B cell (primary cell): ENCODE results near the gene CSE1L. TPM values are rescaled to one million over a fixed set of nuclear protein-coding genes. Genes with fewer than 3 reads are reported as not detected.

Source experiments
- ATAC-seq: fragments of 200-7000 bp; cut with Tn5 transposase; one replicate; pipeline ENCODE4 v1.10.0; 2021; ENCODE audit warnings: low read depth, mild to moderate bottlenecking, moderate number of reproducible peaks, moderate library complexity
- CTCF ChIA-PET: fragments of 350-600 bp; sonication (Branson Sonifier 250); formaldehyde crosslinking; loops from one replicate; lab custom pipeline; 2021; ENCODE audit warnings: antibody characterized with exemption, inconsistent platforms; lab: Charles Lee
- POLR2A ChIA-PET: fragments of 350-600 bp; sonication (Branson Sonifier 250); formaldehyde crosslinking; loops from one replicate; lab custom pipeline; 2021; ENCODE audit warnings: antibody characterized with exemption; lab: Charles Lee
- DNase-seq: peaks from one replicate; pipeline ENCODE4 v3.0.0; 2013
- H2AFZ ChIP-seq: 2 replicates; pipeline ENCODE4 v1.6.1; 2012; ENCODE audit warnings: mild to moderate bottlenecking, low read depth, low read length; ENCODE audit not compliant: insufficient read depth, poor library complexity, severe bottlenecking
- H3K27ac ChIP-seq, 2 donors: 1 replicate in 1 of 2; 2 replicates in 1 of 2; pipeline ENCODE4 v1.5.1; 2012 to 2013; ENCODE audit warnings: low read length in 2 of 2, mild to moderate bottlenecking in 2 of 2, moderate library complexity in 1 of 2
- H3K27me3 ChIP-seq, 4 experiments: fragments of 200-600 bp in 1 of 4; sonication (generic) in 1 of 4; replicated peaks in 1 of 4; 1 replicate in 2 of 4; 2 replicates in 2 of 4; pipeline versions ENCODE4 v1.6.1 to v1.7.0; 2013 to 2016; ENCODE audit warnings: low read length in 3 of 4, mild to moderate bottlenecking in 2 of 4, mixed read lengths in 1 of 4, moderate library complexity in 1 of 4; ENCODE audit not compliant: insufficient read depth in 4 of 4, control insufficient read depth in 3 of 4; ENCODE audit errors: control extremely low read depth in 1 of 4
- H3K36me3 ChIP-seq, 2 experiments: replicated peaks in 1 of 2; 1 replicate in 1 of 2; 2 replicates in 1 of 2; pipeline versions ENCODE4 v1.6.1 to v1.7.1; 2013; ENCODE audit warnings: low read length in 1 of 2; ENCODE audit not compliant: insufficient read depth in 2 of 2, control insufficient read depth in 1 of 2; ENCODE audit errors: control extremely low read depth in 1 of 2, extremely low read depth in 1 of 2
- H3K4me1 ChIP-seq, 2 donors: fragments of 200-600 bp in 1 of 2; sonication (generic) in 1 of 2; 1 replicate in 1 of 2; 2 replicates in 1 of 2; pipeline versions ENCODE4 v1.5.1 to v1.6.1; 2013 to 2017; ENCODE audit warnings: low read length in 2 of 2; ENCODE audit not compliant: control insufficient read depth in 2 of 2, insufficient read depth in 2 of 2
- H3K4me2 ChIP-seq: replicated peaks from 2 replicates; pipeline ENCODE3; 2012; ENCODE audit warnings: mild to moderate bottlenecking, low read depth, low read length; ENCODE audit not compliant: poor library complexity, severe bottlenecking
- H3K4me3 ChIP-seq, 5 experiments: fragments of 200-600 bp in 1 of 5; sonication (generic) in 1 of 5; 1 replicate in 3 of 5; 2 replicates in 2 of 5; pipeline versions ENCODE4 v1.5.1 to v1.7.0; 2011 to 2016; ENCODE audit warnings: low read length in 4 of 5, mild to moderate bottlenecking in 4 of 5, low read depth in 2 of 5, control low read depth in 1 of 5, moderate library complexity in 1 of 5; ENCODE audit not compliant: insufficient read depth in 1 of 5; ENCODE audit errors: control extremely low read depth in 1 of 5, extremely low read depth in 1 of 5
- H3K79me2 ChIP-seq: fragments of 200-600 bp; sonication (generic); one replicate; pipeline ENCODE4 v1.6.0; 2016; ENCODE audit warnings: low read length; ENCODE audit not compliant: control insufficient read depth, insufficient read depth
- H3K9ac ChIP-seq: fragments of 200-600 bp; sonication (generic); 2 replicates; pipeline ENCODE4 v1.6.1; 2017; ENCODE audit warnings: mild to moderate bottlenecking, low read length, moderate library complexity
- H3K9me3 ChIP-seq, 3 donors: one replicate each; pipeline versions ENCODE4 v1.6.1 to v1.7.1; 2013; ENCODE audit warnings: low read length in 2 of 3; ENCODE audit not compliant: control insufficient read depth in 2 of 3, insufficient read depth in 1 of 3; ENCODE audit errors: control extremely low read depth in 1 of 3
- H4K20me1 ChIP-seq: 2 replicates; pipeline ENCODE4 v1.6.0; 2012; ENCODE audit warnings: mild to moderate bottlenecking, low read length; ENCODE audit not compliant: insufficient read depth, control insufficient read depth, poor library complexity, severe bottlenecking
- H3K27ac Mint-ChIP-seq: one replicate; pipeline ENCODE4 v1.8.0; 2021; ENCODE audit warnings: mixed read lengths
- H3K27me3 Mint-ChIP-seq: one replicate; pipeline ENCODE4 v1.8.0; 2021; ENCODE audit warnings: mixed read lengths
- H3K4me1 Mint-ChIP-seq: one replicate; pipeline ENCODE4 v1.8.0; 2021; ENCODE audit warnings: mixed read lengths
- H3K4me3 Mint-ChIP-seq: one replicate; pipeline ENCODE4 v1.8.0; 2021; ENCODE audit warnings: mixed read lengths
- H3K9me3 Mint-ChIP-seq: one replicate; pipeline ENCODE4 v1.8.0; 2022; ENCODE audit warnings: mixed read lengths; ENCODE audit not compliant: insufficient read depth
- CTCF ChIP-seq: fragments of 200-600 bp; IDR thresholded peaks from one replicate; pipeline ENCODE4 v1.8.0; 2022; ENCODE audit warnings: antibody characterized with exemption, mild to moderate bottlenecking
- EZH2 ChIP-seq: IDR thresholded peaks from 2 replicates; pipeline ENCODE4 v1.6.1; 2012; ENCODE audit warnings: borderline replicate concordance, low read depth, mild to moderate bottlenecking, moderate library complexity, low read length; ENCODE audit not compliant: insufficient read depth, poor library complexity, severe bottlenecking
- WGBS: methylation state at CpG from one replicate; pipeline ENCODE4 v1.1.5; 2013; ENCODE audit warnings: missing lambda C conversion rate; ENCODE audit not compliant: insufficient coverage; 5-methylcytosine and 5-hydroxymethylcytosine counted together
- intact Hi-C: fragments of 100-400 bp; cut with micrococcal nuclease; formaldehyde crosslinking; loops from one replicate; pipeline ENCODE4 v1.10.0; 2022
- polyA plus RNA-seq: library from polyadenylated mRNA; depleted of rRNA; stranded (reverse); fragments of >200 nt; gene quantifications from 2 replicates; pipeline ENCODE4 v1.2.3, GENCODE V29; 2012
- total RNA-seq, 2 donors: library from RNA; stranded (reverse); fragments of 120-200 nt in 1 of 2; gene quantifications; 1 replicate in 1 of 2; 2 replicates in 1 of 2; pipeline versions ENCODE4 v1.2.3 to v1.2.4, GENCODE V29; 2013 to 2022

The CSE1L gene
- total and polyA plus RNA-seq, 2 donors (not counting 1 experiment from before 2014, with no cell fraction given) = 7.6 to 38.0 TPM

GRCh38 chr20:49006446-49006980 is 39.6 kb upstream of the CSE1L start:
- Histone ChIP-seq H3K9me3 (no peaks in the 10 kb centered on the region), H3K27ac (no peak overlapping the region), H3K4me3 (no peak overlapping the region), H3K4me2 (no peak overlapping the region), H3K79me2 (no peaks in the 10 kb centered on the region), H3K4me1 (no peaks in the 10 kb centered on the region), H4K20me1 (no peaks in the 10 kb centered on the region), H3K36me3 (peaks cover 18 to 53% of the 10 kb centered on the region in 2 experiments), H2AFZ (no peak overlapping the region), H3K9ac (no peak overlapping the region), H3K27me3 (no peaks in the 10 kb centered on the region)
- no peak for TF ChIP-seq CTCF
- TF ChIP-seq EZH2 = no peak
- Mint-ChIP-seq H3K4me1 (no peaks in the 10 kb centered on the region), H3K27ac (no peak overlapping the region), H3K4me3 (no peak overlapping the region), H3K27me3 (no peaks in the 10 kb centered on the region), H3K9me3 (no peaks in the 10 kb centered on the region)
- ChIA-PET POLR2A (no interaction called here), CTCF (no interaction called here)
- 97% methylated on average over 8 of the region's 8 CpGs for WGBS
- DNase-seq (no peak), ATAC-seq (no peak)
- intact Hi-C loops = no loop called here

- Histone ChIP-seq H2AFZ (no peak overlapping the region), H4K20me1 (no peaks in the 10 kb centered on the region), H3K9me3 (no peaks in the 10 kb centered on the region), H3K79me2 (no peaks in the 10 kb centered on the region), H3K27ac (no peak overlapping the region), H3K27me3 (no peaks in the 10 kb centered on the region), H3K9ac (no peak overlapping the region), H3K36me3 (peaks cover 27 to 81% of the 10 kb centered on the region in 2 experiments), H3K4me2 (no peak overlapping the region), H3K4me1 (no peaks in the 10 kb centered on the region), H3K4me3 (no peak overlapping the region)
- Mint-ChIP-seq H3K27me3 (no peaks in the 10 kb centered on the region), H3K27ac (no peak overlapping the region), H3K4me3 (no peak overlapping the region), H3K4me1 (no peaks in the 10 kb centered on the region), H3K9me3 (no peaks in the 10 kb centered on the region)
- 99% methylated on average over 10 of the region's 12 CpGs for whole genome bisulfite sequencing
- intact Hi-C loops = no loop called here
- CTCF ChIA-PET = interaction anchor here (0.9 kb wide), 1 partner anchor 53 kb away, joined by 4 read pairs; no protein-coding TSS in a partner anchor
- POLR2A ChIA-PET = no interaction called here
- TF ChIP-seq CTCF = no peak
- no peak for TF ChIP-seq EZH2
- DNase-seq (no peak), ATAC-seq (no peak)
Measured at GRCh38 chr20:49009899-49010631, 36.0 kb upstream of the CSE1L start.
